Fibroblast of pulmonary artery (primary cell): ENCODE results near the gene C5AR1.
"Not testable (repeated sequence)": the region's sequence is repeated elsewhere in the genome, so short reads cannot be mapped to it uniquely, and the experiment has no call there.

Source experiments
- DNase-seq: peaks from one replicate; pipeline ENCODE4 v3.0.0-alpha.2; 2010; ENCODE audit warnings: low read depth
- H3K4me3 ChIP-seq: replicated peaks from 2 replicates; pipeline ENCODE4 v1.5.1; 2011; ENCODE audit warnings: low read depth, mild to moderate bottlenecking, control low read depth, low read length, moderate library complexity
- TF ChIP-seq, protein P1 (sequence below): IDR thresholded peaks from 2 replicates; pipeline ENCODE4 v1.5.1; 2011; ENCODE audit warnings: mild to moderate bottlenecking, control low read depth, low read length, inconsistent platforms; ENCODE audit errors: missing control alignments

Gene C5AR1

DNA sequence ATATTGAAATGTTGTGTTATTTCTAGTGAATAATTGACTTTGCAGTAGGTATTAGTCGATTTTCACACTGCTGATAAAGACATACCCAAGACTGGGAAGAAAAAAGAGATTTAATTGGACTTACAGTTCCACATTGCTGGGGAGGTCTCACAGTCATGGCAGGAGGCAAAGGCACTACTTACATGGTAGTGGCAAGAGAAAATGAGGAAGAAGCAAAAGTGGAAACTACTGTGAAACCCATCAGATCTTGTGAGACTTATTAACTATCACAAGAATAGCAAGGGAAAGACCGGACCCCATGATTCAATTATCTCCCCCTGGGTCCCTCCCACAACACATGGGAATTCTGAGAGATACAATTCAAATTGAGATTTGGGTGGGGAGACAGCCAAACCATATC, 12.4 kb downstream of the C5AR1 start:
- no peak for DNase-seq
- no peak overlapping the region for H3K4me3 ChIP-seq
- TF ChIP-seq, protein P1, sequence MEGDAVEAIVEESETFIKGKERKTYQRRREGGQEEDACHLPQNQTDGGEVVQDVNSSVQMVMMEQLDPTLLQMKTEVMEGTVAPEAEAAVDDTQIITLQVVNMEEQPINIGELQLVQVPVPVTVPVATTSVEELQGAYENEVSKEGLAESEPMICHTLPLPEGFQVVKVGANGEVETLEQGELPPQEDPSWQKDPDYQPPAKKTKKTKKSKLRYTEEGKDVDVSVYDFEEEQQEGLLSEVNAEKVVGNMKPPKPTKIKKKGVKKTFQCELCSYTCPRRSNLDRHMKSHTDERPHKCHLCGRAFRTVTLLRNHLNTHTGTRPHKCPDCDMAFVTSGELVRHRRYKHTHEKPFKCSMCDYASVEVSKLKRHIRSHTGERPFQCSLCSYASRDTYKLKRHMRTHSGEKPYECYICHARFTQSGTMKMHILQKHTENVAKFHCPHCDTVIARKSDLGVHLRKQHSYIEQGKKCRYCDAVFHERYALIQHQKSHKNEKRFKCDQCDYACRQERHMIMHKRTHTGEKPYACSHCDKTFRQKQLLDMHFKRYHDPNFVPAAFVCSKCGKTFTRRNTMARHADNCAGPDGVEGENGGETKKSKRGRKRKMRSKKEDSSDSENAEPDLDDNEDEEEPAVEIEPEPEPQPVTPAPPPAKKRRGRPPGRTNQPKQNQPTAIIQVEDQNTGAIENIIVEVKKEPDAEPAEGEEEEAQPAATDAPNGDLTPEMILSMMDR, result no peak

DNA sequence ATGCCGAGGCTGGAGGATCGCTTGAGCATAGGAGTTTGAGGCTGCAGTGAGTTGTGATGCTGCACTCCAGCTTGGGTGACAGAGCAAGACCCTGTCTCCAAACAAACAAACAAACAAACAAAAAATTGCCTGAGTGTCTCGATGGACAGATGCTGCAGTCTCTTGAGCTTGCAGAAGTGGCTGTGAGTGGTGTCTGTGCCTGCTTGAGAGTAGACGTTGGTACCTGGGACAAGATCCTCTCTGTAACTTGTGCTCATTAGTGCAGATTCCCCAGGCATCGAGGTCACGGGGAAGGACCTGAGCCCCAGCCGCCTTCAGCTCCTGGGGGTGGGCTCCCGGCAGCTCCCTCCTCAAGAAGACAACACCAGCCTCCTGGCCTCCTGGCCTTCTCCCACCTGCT, 13.7 kb downstream of the C5AR1 start:
- H3K4me3 ChIP-seq, result no peak overlapping the region
- DNase-seq, result no peak
- TF ChIP-seq, protein P1, result no peak

DNA sequence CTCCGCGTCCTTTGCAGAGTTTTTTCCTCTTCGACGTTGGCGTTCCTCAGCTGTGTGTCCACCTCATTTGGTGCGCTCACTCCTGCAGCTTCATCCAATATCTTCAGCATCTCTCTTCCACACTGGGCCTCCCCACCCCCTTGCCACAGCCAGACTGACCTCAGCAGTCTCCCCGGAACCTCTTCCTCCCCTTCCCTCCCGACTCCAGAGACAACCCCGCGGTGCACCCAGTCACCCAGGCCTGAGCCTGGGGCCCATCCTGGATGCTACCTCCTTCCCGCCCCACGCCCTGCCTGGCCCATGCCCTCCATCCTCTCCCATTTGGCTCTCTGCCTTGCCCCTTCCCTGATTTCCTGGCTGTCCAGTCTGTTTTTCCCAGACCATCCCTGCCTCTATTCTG, 14.2 kb downstream of the C5AR1 start:
- H3K4me3 ChIP-seq, result no peak overlapping the region
- TF ChIP-seq, protein P1, result no peak
- DNase-seq, result no peak

DNA sequence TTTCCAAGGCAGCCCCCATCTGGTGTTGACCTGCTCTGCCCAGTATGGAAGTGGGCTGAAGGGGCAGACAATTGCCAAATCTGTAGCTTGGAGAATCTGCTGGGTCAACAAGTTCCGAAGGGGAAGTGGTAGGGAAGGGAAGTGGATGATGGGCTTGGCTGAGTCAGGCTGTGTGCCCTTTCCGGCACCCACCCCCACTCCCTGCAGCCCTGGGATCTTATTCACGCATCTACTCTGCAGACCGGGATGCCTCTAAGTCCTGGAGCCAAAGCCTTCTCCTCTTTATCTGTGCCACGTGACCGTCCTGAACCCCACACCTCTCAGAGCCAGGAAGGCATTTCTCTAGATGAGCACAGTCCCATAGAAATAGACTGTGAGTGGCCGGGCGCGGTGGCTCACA, 14.8 kb downstream of the C5AR1 start:
- TF ChIP-seq, protein P1, result no peak
- DNase-seq, result no peak
- H3K4me3 ChIP-seq, result no peak overlapping the region

DNA sequence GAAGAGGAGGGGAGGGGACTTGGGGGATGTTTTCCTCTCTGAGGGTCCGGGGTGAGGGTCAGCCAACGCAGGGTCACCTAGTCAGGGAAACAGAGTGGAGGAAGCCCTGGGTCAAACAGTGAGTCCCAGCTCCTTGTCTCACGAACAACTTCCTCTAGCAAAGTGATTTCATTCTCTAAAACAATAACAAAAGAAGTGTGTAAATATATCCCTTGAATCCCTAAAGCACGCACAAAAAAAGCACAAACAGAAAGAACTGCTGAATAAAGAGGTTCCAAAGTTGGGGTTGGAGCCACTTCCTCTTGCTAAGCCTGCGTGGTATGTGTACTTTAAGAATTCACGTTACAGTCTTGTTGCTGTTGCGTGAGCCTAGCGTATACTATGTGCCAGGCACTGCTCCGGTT, 20.8 kb downstream of the C5AR1 start:
- H3K4me3 ChIP-seq, result no peak overlapping the region
- TF ChIP-seq, protein P1, result no peak
- no peak for DNase-seq

DNA sequence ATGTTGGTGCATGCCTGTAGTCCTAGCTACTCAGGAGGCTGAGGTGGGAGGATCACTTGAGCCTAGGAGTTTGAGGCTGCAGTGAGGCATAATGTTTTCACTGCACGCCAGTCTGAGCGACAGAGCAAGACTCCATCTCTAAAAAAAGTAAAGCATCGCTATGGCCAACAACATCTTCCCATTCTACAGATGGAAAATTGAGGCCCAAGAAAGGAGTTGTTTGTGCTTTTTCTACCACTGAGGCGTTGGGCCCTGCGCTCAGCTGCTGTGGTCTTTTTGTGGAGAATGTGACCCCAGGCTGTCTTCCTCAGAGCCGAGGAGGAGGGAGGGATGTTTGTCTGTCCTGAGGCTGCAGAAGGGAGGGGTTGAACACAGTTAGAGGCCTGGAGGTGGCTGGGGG, 21.8 kb downstream of the C5AR1 start:
- H3K4me3 ChIP-seq, result no peak overlapping the region
- TF ChIP-seq, protein P1, result no peak
- DNase-seq, result no peak

DNA sequence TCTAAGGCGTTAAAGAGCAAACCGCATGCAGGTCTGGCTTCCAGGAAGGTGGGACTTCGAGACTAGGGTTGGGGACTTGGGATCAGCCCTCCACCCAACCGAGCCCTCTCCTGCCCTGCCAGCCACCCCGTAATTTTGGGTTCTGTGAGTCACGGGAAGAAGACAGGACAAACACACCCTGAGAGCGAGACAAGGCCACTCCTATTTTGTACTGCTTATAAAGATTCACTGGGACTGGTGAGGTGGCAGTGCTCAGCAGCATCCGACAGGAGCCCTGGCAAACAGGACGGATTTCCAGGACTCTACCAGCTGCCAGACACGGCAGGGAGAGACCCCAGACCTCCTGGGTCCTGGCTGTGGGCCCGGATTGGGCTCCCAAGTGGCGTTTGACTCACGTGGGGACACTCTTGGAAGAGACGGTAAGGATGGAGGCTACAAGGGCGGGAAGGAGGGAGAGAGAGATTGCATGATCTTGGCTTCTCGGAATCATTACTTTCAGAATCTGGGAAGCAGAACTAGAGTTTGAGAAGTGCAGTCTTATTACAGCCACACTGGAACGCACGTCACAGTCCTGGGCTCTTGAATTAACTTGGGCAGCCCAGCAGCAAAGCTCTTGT, 22.4 kb downstream of the C5AR1 start, which contains the start of gene C5AR2:
TSS of gene C5AR2 (plus strand) at position 245 of the 617 bp plus-strand sequence. CDS start 8,625 bp downstream, outside the sequence.
- TF ChIP-seq, protein P1, result no peak
- no peak for DNase-seq
- H3K4me3 ChIP-seq, result no peak within 1 kb of the TSS

DNA sequence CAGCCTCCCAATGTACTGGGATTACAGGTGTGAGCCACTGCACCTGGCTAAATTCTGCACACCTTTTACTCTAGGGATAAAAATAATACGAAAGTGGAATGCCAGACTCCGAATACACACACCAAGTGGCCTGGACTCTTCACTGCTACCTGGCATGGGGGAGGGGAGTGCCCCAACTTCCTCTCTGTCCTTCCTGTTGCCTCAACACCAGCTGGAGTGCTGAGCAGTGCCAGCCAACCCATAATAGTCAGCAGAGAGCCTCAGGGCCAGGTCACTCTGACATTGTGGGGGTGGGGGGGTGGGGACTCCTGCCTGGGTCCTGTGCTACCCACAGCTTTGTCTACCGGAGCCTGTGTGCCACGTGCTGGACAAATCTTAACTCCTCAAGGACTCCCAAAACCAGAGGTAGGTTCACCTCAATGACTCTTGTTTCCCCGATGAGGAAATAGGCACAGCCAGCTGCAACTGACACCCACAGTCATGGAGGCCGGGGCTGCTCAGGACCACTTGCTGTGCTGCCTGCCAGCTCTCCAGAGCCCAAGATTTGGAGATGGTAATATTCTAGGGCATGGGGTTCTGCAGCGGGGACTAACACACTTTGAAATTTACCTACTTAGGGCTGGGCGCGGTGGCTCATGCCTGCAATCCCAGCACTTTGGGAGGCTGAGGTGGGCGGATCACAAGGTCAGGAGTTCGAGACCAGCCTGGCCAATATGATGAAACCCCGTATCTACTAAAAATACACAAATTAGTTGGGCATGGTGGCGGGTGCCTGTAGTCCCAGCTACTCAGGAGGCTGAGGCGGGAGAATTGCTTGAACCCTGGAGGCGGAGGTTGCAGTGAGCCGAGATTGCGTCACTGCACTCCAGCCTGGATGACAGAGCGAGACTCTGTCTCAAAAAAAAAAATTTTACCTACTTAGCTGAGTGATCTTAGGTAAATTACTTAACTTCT, 27.4 kb downstream of the C5AR1 start:
- not testable (repeated sequence) for DNase-seq, H3K4me3 ChIP-seq
